ENCODE data around the gene TIMM13. TPM values are rescaled to one million over a fixed set of nuclear protein-coding genes. Genes with fewer than 3 reads are reported as not detected.

The TIMM13 gene
- total and polyA plus RNA-seq, 9 of the 15 experiments (the other 6 are each of a cell fraction or from before 2014, with no cell fraction given), result 17.6 to 215 (median 71.8) TPM

DNA sequence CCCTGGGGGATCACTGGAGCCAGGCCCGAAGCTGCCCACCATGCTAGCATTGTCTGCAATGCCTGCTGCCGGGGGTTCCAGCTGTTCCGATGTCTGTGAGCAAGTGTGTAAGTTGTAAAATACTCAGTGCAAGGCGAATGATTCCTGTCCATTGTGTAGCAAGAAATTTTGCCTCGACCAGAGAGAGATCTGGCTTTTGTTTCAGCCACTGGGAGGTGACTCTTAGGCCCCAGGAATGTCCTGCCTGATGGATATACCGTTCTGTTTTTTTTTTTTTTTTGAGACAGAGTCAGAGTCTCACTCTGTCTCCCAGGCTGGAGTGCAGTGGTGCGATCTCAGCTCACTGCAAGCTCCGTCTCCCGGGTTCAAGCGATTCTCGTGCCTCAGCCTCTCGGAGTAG lies 41.2 kb upstream of the TIMM13 start:
- Histone ChIP-seq H4K20me1 (replicated peaks; ENCODE audit: control insufficient read depth, insufficient read depth, low read length) (no peaks in the 10 kb centered on the region), H3K36me3 (ENCODE audit: control insufficient read depth, insufficient read depth, low read length) (no peaks in the 10 kb centered on the region), H3K9me1 (ENCODE audit: control insufficient read depth, insufficient read depth, low read length) (no peaks in the 10 kb centered on the region), H3K4me3 (no peak overlapping the region), H2AFZ (ENCODE audit: low read depth, low read length) (no peak overlapping the region), H3K27me3 (ENCODE audit: control insufficient read depth in 2 of 2, insufficient read depth in 2 of 2, low read length in 2 of 2) (no peaks in the 10 kb centered on the region), H3K9ac (ENCODE audit: insufficient read depth in 1 of 2, low read depth in 2 of 2, low read length in 2 of 2) (no peak overlapping the region; a peak in 1 of 4 replicates), H3K79me2 (ENCODE audit: control insufficient read depth, insufficient read depth, low read length) (no peaks in the 10 kb centered on the region), H3K9me3 (replicated peaks; ENCODE audit: control insufficient read depth, insufficient read depth, low read depth, low read length) (no peaks in the 10 kb centered on the region), H3K27ac (ENCODE audit: extremely low read depth, low read depth, low read length) (no peak overlapping the region), H3K4me1 (replicated peaks in 1 of 2; ENCODE audit: control insufficient read depth in 2 of 2, insufficient read depth in 2 of 2, low read length in 2 of 2) (peaks cover 3 to 6% of the 10 kb centered on the region in 2 experiments; a peak in 2 of 5 replicates), H3K4me2 (ENCODE audit: insufficient read depth, low read length) (no peak overlapping the region)
- WGBS (ENCODE audit: insufficient coverage, low coverage, missing lambda C conversion rate), result 81% methylated on average over 9 of the region's 12 CpGs
- no TSS peak for BruUV-seq (replicated peaks)
- CTCF ChIA-PET (ENCODE audit: low intra/inter-chr PET ratio), result no interaction called here
- in situ Hi-C loops (cut with MboI), result no loop called here
- DNase-seq (ENCODE audit: extremely low read depth in 1 of 4, low spot score in 3 of 4), result no peak
- intact Hi-C loops (cut with micrococcal nuclease), result no loop called here
- no peak for ATAC-seq
- POLR2A ChIA-PET, result interaction anchor here (0.7 to 1.0 kb wide), 2 partner anchors 12 to 111 kb away, joined by 3 to 4 read pairs; partner anchors contain the start of gene LMNB2
- no peak for FAIRE-seq
- TF ChIP-seq, protein P1, sequence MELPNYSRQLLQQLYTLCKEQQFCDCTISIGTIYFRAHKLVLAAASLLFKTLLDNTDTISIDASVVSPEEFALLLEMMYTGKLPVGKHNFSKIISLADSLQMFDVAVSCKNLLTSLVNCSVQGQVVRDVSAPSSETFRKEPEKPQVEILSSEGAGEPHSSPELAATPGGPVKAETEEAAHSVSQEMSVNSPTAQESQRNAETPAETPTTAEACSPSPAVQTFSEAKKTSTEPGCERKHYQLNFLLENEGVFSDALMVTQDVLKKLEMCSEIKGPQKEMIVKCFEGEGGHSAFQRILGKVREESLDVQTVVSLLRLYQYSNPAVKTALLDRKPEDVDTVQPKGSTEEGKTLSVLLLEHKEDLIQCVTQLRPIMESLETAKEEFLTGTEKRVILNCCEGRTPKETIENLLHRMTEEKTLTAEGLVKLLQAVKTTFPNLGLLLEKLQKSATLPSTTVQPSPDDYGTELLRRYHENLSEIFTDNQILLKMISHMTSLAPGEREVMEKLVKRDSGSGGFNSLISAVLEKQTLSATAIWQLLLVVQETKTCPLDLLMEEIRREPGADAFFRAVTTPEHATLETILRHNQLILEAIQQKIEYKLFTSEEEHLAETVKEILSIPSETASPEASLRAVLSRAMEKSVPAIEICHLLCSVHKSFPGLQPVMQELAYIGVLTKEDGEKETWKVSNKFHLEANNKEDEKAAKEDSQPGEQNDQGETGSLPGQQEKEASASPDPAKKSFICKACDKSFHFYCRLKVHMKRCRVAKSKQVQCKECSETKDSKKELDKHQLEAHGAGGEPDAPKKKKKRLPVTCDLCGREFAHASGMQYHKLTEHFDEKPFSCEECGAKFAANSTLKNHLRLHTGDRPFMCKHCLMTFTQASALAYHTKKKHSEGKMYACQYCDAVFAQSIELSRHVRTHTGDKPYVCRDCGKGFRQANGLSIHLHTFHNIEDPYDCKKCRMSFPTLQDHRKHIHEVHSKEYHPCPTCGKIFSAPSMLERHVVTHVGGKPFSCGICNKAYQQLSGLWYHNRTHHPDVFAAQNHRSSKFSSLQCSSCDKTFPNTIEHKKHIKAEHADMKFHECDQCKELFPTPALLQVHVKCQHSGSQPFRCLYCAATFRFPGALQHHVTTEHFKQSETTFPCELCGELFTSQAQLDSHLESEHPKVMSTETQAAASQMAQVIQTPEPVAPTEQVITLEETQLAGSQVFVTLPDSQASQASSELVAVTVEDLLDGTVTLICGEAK (IDR thresholded peaks at IDR 0.05), result no peak
- TF ChIP-seq, protein P1 (CRISPR knock-in tag; IDR thresholded peaks at IDR 0.05), result no peak
- TF ChIP-seq RBM14 (IDR thresholded peaks at IDR 0.05; ENCODE audit: borderline replicate concordance, insufficient read depth, low read depth, low read length) (no peak), HCFC1 (IDR thresholded peaks at IDR 0.05; ENCODE audit: low read depth, low read length) (no peak), CSDE1 (IDR thresholded peaks at IDR 0.05) (no peak), ZNF644 (tag; IDR thresholded peaks at IDR 0.05; ENCODE audit: low read depth) (no peak), TCF7L2 (IDR thresholded peaks at IDR 0.05; ENCODE audit: low read depth, low read length) (no peak), ZKSCAN3 (CRISPR knock-in tag; IDR thresholded peaks at IDR 0.05) (no peak), GATA2 (CRISPR knock-in tag; IDR thresholded peaks at IDR 0.05) (no peak), CCNT2 (IDR thresholded peaks at IDR 0.05; ENCODE audit: borderline replicate concordance, extremely low read depth, insufficient read length, low read depth, low read length) (no peak), ZNF76 (CRISPR knock-in tag; IDR thresholded peaks at IDR 0.05; ENCODE audit: borderline replicate concordance) (no peak)
- TF ChIP-seq, protein P2, sequence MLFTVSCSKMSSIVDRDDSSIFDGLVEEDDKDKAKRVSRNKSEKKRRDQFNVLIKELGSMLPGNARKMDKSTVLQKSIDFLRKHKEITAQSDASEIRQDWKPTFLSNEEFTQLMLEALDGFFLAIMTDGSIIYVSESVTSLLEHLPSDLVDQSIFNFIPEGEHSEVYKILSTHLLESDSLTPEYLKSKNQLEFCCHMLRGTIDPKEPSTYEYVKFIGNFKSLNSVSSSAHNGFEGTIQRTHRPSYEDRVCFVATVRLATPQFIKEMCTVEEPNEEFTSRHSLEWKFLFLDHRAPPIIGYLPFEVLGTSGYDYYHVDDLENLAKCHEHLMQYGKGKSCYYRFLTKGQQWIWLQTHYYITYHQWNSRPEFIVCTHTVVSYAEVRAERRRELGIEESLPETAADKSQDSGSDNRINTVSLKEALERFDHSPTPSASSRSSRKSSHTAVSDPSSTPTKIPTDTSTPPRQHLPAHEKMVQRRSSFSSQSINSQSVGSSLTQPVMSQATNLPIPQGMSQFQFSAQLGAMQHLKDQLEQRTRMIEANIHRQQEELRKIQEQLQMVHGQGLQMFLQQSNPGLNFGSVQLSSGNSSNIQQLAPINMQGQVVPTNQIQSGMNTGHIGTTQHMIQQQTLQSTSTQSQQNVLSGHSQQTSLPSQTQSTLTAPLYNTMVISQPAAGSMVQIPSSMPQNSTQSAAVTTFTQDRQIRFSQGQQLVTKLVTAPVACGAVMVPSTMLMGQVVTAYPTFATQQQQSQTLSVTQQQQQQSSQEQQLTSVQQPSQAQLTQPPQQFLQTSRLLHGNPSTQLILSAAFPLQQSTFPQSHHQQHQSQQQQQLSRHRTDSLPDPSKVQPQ (CRISPR knock-in tag; IDR thresholded peaks at IDR 0.05; ENCODE audit: borderline replicate concordance), result no peak

Measured in K562 (cell line).